T-helper 9 cell (primary cell): Measurements from ENCODE around the gene ELMOD1.

Experiments used
- DNase-seq: peaks from one replicate; pipeline ENCODE4 v3.0.0-alpha.2; 2020

Gene ELMOD1

GRCh38 chr11:107587306-107587979, 3.5 kb upstream of the ELMOD1 start:
- DNase-seq = no peak

DNA sequence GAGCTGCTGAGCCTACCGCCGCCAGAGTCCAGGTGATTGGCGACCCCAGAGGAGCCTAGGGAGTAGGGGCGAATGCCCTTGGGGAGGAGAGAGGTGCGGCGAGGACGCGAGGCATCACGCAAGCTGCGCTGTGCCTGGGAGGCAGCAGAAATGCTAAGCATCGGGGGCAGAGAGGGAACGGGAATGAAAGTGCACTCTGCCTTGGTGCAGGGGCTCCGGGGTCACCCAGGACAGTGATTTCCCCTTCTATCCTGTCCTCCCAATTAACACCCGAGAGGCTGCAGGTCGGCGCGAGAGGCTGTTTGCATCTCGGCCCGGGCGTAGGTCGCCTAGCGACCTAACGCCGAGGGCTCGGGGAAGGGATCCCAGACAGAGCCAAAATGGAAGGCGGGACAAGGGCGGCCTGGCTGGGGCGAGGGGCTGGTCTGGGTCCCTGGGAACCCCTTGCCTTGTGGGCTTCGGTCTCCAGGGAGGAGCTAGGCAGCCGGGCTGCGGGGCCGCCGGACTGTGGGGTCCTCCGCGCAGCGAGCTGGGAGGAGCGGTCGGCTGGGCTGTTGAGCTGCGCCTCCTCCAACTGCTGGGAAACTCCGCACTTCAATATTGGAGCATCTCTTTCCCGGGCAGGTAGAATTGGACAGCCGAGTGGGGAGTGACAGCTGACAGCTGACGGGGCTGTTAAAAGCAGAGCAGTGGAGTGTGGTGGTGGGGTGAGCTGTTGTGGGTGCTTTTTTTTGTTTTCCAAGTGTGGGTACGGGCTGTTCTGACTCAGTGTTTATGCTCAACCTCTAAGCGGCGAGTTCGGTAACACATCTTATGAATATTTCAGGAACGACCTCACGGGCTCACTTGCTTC, 657 bp downstream of the ELMOD1 start:
- no peak for DNase-seq

DNA sequence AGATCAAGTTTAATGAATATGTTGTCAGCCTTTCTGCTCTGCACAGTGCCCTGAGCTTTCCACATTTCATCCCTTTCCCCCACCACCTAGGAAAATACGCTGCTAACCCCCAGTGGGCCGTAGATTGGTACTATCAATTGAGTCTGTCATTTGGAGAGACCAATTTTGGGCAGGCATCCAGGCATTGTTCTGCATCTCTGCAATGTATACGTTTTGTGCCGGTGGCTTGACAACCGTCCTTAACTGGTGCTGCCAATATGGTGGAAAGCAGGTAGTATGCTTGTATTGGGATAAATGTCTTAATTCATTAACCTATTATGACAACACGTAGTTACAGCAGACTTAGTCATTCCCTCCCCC, 1.3 kb downstream of the ELMOD1 start:
- DNase-seq = no peak

DNA sequence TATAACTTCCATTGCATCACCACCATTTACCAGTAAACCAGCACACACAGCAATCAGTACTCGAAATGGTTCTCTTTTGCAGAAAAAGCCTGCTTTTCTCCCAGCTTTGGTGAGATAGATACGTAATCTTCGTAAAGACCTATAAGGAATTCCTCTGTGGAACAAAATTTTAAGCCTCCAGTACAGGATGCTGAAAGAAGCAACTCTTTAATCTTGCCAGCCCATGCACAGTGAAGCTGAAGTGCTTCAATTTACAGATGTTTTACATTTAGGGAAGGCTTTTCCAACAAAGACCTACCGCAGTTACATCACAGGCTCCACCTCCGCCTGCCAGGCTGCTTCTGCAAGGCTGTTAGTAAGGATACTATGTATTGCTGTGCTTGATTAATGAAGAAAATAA, 1.9 kb downstream of the ELMOD1 start:
- DNase-seq = no peak

DNA sequence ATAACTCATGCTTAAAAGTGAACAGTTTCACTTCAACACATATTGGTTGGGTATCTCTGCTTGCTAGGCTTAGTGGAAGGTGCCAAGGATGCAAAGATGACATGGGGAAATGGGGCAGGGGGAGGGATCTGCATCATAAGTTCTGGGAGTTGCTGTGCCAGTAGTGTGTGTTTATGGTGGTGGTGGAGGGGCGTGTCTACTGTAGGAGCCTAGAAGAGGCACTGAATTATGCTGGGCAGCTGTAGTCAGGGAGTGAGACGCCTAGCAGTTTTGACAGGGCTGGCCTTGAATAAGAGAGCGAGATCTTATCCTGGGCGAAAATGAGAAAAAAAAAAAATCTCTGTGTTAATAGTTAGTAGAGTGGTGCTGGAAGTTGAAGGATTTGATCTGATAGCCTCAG, 3.0 kb downstream of the ELMOD1 start:
- no peak for DNase-seq

GRCh38 chr11:107594736-107595135, 3.8 kb downstream of the ELMOD1 start:
- no peak for DNase-seq

GRCh38 chr11:107598225-107599139, 7.5 kb downstream of the ELMOD1 start:
- DNase-seq = no peak

DNA sequence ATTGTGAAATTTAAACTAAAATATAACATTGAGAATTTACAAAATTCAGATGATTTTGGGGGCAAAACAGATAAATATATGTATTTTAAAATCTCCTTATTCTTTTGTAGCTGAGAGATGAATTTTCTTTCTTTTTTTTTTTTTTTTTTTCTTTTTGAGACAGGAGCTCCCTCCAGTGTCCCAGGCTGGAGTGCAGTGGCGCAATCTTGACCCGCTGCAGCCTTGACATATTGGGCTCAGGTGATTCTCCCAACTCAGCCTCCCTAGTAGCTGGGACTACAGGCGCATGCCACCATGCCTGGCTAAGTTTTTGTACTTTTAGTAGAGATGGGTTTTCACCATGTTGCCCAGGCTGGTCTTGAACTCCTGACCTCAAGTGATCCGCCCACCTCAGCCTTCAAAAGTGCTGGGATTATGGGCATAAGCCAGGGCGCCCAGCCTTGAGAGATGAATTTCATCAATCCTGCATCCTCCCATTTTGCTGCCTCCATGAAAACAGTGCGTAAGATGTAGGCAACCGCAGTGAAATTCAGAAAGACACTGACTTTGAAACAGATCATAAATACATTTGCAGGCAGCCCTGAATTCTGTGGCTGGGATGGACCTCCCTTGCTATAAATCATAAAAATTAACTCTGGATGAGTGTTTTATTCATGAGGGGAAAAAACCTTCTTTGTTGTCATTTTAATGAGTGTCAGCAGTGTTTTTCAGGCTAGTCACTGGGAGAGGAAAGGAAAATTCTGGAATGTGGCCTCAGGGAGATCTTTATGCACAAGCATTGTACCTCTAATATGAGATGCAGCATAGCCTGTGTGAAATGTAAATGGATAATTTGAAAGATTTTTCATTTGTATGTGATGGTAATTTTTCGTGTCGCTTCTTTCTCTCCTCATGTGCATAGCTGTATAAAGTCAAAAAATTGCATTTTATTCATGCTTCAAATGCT, 14.4 kb downstream of the ELMOD1 start:
- no peak for DNase-seq

- no peak for DNase-seq
These were observed 15.2 kb downstream of the ELMOD1 start for GRCh38 chr11:107606141-107606540.

- no peak for DNase-seq
These were observed 17.9 kb downstream of the ELMOD1 start for GRCh38 chr11:107608809-107609208.

GRCh38 chr11:107609400-107610218, 18.7 kb downstream of the ELMOD1 start:
- no peak for DNase-seq

GRCh38 chr11:107612445-107612844, 21.5 kb downstream of the ELMOD1 start:
- DNase-seq = no peak

DNA sequence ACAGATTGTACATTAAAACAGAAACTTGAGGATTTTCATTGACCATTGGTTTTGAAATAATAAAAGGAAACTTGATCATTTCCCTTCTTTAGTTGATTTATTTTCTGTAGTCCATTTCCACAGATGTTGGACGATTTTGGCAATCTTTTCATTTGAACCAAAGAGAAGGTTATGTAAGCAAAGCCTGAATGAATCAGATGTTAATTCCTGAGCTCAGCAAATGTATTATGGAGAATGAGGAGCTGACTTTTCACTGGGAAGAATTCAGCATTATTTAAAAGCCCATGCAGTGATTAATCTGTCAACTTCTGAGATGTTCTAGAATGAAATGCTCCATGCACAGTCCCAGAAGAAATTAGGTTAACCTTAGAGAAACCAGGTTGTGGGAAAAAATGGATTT, 29.0 kb downstream of the ELMOD1 start:
- no peak for DNase-seq

GRCh38 chr11:107621081-107621480, 30.1 kb downstream of the ELMOD1 start:
- no peak for DNase-seq

- DNase-seq = no peak
These were observed 32.2 kb downstream of the ELMOD1 start for GRCh38 chr11:107623183-107623582.

- DNase-seq = no peak
These were observed 34.2 kb downstream of the ELMOD1 start for GRCh38 chr11:107624983-107625684.

DNA sequence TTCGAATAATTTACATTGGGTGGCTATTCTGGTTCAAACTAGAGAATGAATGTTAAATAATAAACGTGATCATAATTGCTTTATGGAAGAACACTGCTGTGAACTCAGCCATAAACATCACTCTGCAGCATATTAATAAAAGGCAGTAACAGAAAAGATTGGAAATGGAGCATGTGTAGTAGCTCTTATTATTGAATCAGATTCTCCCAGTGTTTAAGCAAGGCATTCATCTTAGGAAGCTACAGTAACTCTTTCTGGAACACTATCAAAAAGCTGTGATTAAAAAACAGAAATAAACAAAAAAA, 34.7 kb downstream of the ELMOD1 start:
- no peak for DNase-seq

DNA sequence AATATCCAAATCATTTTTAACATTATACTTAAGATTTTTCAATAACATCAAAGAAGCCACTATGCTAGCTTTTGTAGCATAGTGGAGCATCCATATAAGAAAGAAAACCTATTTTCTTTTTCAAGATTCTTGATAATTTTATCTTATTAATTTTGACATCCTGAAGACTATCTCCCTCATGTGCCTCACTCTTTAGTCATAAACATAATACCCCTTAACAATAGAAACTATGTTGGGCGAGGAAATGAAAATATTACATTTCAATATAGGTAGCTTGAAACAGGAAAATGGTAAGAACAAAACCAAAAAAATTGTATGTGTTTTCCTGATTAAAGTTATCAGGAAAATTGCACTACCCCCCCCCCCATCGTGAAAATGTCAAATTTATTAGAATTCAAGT, 40.1 kb downstream of the ELMOD1 start:
- DNase-seq = no peak

DNA sequence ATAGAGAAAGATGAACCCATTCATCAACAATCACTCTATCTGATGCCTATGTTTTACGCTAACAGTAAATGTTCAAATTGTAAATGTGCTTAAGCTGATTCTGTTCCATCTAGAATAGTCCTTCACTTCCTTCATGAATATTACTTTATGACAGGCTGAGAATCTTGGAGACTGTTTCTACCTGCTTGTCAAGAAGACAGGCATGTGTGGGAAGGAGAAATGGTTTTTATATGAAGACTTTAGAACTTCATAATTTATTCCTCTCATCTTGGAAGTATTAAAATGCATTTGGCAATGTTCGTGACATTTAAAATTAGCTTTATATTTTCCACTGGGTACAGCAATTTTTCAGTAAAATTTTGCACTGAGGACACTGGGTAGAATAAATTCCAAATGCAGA, 41.0 kb downstream of the ELMOD1 start:
- DNase-seq = no peak

- no peak for DNase-seq
These were observed 55.8 kb downstream of the ELMOD1 start for GRCh38 chr11:107646783-107647182.

GRCh38 chr11:107648242-107648641, 57.3 kb downstream of the ELMOD1 start:
- no peak for DNase-seq
